Activated CD4-positive, alpha-beta memory T cell treated with anti-CD3 and anti-CD28 coated beads for 36 hours (primary cell): Measurements from ENCODE around the gene CCP110. TPM values are rescaled to one million over a fixed set of nuclear protein-coding genes. Genes with fewer than 3 reads are reported as not detected.
A peak's percentile ranks its signal among the peaks of the same experiment; 100 is the strongest.

Experiments used
- CTCF ChIA-PET: fragments of 350-600 bp; sonication (Branson Sonifier 250); formaldehyde crosslinking; loops from one replicate; lab custom pipeline; 2021; ENCODE audit warnings: antibody characterized with exemption, inconsistent platforms; lab: Charles Lee
- POLR2A ChIA-PET: fragments of 350-600 bp; sonication (Branson Sonifier 250); formaldehyde crosslinking; loops from one replicate; lab custom pipeline; 2021; ENCODE audit warnings: antibody characterized with exemption; lab: Charles Lee
- DNase-seq: peaks from one replicate; pipeline ENCODE4 v3.0.0-alpha.2; 2020
- H3K27ac Mint-ChIP-seq: one replicate; pipeline ENCODE4 v1.8.0; 2021; ENCODE audit warnings: mixed read lengths
- H3K27me3 Mint-ChIP-seq: one replicate; pipeline ENCODE4 v1.8.0; 2021; ENCODE audit warnings: mixed read lengths
- H3K36me3 Mint-ChIP-seq: one replicate; pipeline ENCODE4 v1.8.0; 2021; ENCODE audit warnings: mixed read lengths
- H3K4me1 Mint-ChIP-seq: one replicate; pipeline ENCODE4 v1.8.0; 2021; ENCODE audit warnings: low read depth, mixed read lengths
- H3K4me3 Mint-ChIP-seq: one replicate; pipeline ENCODE4 v1.8.0; 2021; ENCODE audit warnings: mild to moderate bottlenecking, mixed read lengths
- H3K9me3 Mint-ChIP-seq: one replicate; pipeline ENCODE4 v1.8.0; 2021; ENCODE audit warnings: mixed read lengths
- intact Hi-C: fragments of 100-400 bp; cut with micrococcal nuclease; formaldehyde crosslinking; loops from one replicate; pipeline ENCODE4 v1.15.1; 2023
- total RNA-seq, 2 experiments: library from RNA; stranded (reverse); gene quantifications; one replicate each; pipeline ENCODE4 v1.2.3, GENCODE V29; 2021

The CCP110 gene
- total RNA-seq: 10 to 100 TPM; 21.7 to 26.3 TPM

- Mint-ChIP-seq H3K9me3 (no peaks in the 10 kb centered on the region), H3K4me1 (peaks cover 31% of the 10 kb centered on the region), H3K4me3 (peak within 1 kb of the TSS; percentile 89), H3K27ac (peak within 1 kb of the TSS; percentile 78), H3K36me3 (peaks cover 11% of the 10 kb centered on the region), H3K27me3 (no peaks in the 10 kb centered on the region)
- intact Hi-C loops: loop anchor here (5.0 kb wide), 3 partner anchors 406 to 721 kb away; partner anchors contain the start of genes ARL6IP1 and COQ7
- peak; percentile 98 for DNase-seq
- CTCF ChIA-PET: interaction anchor here (0.6 to 4.1 kb wide), 6 partner anchors 18 to 451 kb away, joined by 3 to 35 read pairs (median 3); partner anchors contain the start of gene VPS35L
- POLR2A ChIA-PET: interaction anchor here (0.8 to 3.7 kb wide), 4 partner anchors 9 to 456 kb away, joined by 3 to 33 read pairs (median 3); partner anchors contain the start of genes COQ7 and VPS35L
Measured at GRCh38 chr16:19523559-19524355, at the start of gene CCP110. Gene CCP110, plus strand, starts transcription at chr16:19523942. Its CDS starts 3,940 bp downstream, at chr16:19527882.

DNA sequence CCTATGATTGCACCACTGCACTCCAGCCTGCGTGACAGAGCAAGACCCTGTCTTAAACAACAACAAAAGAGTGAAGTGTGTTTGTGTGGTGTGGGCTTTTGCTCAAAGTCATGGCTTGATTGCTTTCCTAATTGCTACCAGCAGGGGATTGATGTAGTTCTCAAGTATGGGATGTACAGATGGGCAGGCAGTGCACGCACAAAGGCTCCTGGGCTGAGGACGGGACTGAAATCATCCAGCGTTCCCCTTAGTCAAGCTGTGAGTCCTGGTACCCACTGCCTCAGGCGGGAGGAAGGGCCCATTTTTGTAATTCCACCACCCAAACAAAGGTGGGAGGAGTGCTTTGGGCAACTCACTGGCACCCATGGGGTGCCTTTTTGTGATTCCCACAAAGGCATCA lies 49.1 kb upstream of the CCP110 start:
- no peak for DNase-seq
- Mint-ChIP-seq H3K4me3 (no peak overlapping the region), H3K9me3 (no peaks in the 10 kb centered on the region), H3K27me3 (no peaks in the 10 kb centered on the region), H3K36me3 (no peaks in the 10 kb centered on the region), H3K4me1 (no peaks in the 10 kb centered on the region), H3K27ac (no peak overlapping the region)
- POLR2A ChIA-PET: no interaction called here
- intact Hi-C loops: no loop called here
- CTCF ChIA-PET: no interaction called here

DNA sequence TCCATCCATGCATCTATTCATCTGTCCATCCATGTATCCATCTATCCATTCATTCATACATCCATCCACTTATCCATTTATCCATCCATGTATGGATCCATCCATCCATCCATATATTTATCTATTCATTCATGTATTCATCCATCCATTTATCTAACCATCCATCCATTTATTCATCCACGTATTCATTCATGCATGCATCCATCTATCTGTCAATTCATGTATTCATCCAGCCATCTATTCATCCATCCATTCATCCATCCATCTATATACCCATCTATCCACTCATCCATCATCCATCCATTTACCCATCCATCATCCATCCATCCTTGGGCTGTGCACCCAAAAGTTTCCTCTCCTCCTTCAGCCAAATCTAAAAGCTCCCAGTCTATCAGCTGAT lies 45.2 kb upstream of the CCP110 start:
- CTCF ChIA-PET: interaction anchor here (1.5 kb wide), 1 partner anchor 24 kb away, joined by 4 read pairs; no protein-coding TSS in a partner anchor
- intact Hi-C loops: no loop called here

DNA sequence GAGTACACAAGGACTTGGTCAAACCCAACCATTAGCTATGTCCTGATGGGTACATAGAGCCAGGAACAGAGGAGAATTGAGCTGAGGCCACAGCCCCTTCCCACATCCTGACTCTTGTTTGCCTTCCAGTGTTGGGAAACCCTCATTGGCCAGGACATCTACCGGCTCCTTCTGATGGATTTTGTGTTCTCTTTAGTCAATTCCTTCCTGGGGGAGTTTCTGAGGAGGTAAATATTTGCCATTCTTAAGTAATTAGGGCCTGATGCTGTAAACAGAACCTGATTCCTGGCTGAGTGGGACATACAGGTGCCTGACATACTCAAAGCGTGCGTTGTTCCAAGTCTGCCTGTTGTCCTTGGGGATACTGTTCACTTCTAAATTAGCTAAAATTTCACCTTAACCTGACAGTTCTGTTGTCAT lies 44.4 kb upstream of the CCP110 start:
- Mint-ChIP-seq H3K27ac (no peak overlapping the region), H3K4me1 (no peaks in the 10 kb centered on the region), H3K27me3 (no peaks in the 10 kb centered on the region), H3K9me3 (no peaks in the 10 kb centered on the region), H3K36me3 (no peaks in the 10 kb centered on the region), H3K4me3 (no peak overlapping the region)
- POLR2A ChIA-PET: interaction anchor here (0.6 kb wide), 1 partner anchor 119 kb away, joined by 3 read pairs; no protein-coding TSS in a partner anchor
- CTCF ChIA-PET: interaction anchor here (1.5 kb wide), 1 partner anchor 23 kb away, joined by 4 read pairs; no protein-coding TSS in a partner anchor
- DNase-seq: no peak
- intact Hi-C loops: no loop called here

More for the DNA sequence above, 45.2 kb upstream of the CCP110 start:
- DNase-seq: no peak
- H3K27me3 Mint-ChIP-seq: no peaks in the 10 kb centered on the region
- no peaks in the 10 kb centered on the region for H3K36me3 Mint-ChIP-seq
- H3K27ac Mint-ChIP-seq: no peak overlapping the region
- POLR2A ChIA-PET: interaction anchor here (0.6 kb wide), 1 partner anchor 119 kb away, joined by 3 read pairs; no protein-coding TSS in a partner anchor
- no peaks in the 10 kb centered on the region for H3K4me1 Mint-ChIP-seq
- H3K4me3 Mint-ChIP-seq: no peak overlapping the region
- no peaks in the 10 kb centered on the region for H3K9me3 Mint-ChIP-seq

DNA sequence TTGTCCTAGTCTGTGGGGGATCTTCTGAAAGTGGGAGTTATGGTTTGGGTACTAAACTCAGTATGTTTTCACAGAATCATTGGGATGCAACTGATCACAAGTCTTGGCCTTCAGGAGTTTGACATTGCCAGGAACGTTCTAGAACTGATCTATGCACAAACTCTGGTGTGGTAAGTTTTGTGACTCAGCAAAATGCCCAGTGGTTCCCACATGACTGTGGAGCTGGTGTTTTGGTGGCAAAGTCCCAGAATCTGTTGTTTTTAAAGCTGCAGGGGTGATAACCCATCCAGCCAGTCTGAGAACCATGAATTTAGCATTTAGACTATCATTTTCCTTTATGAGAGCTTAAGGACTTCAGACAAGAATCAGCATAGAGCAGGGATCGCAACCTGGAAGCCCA lies 42.4 kb upstream of the CCP110 start:
- no peak overlapping the region for H3K4me3 Mint-ChIP-seq
- no peaks in the 10 kb centered on the region for H3K9me3 Mint-ChIP-seq
- ChIA-PET CTCF (no interaction called here), POLR2A (no interaction called here)
- H3K27ac Mint-ChIP-seq: no peak overlapping the region
- H3K36me3 Mint-ChIP-seq: no peaks in the 10 kb centered on the region
- H3K27me3 Mint-ChIP-seq: no peaks in the 10 kb centered on the region
- DNase-seq: no peak
- intact Hi-C loops: no loop called here
- H3K4me1 Mint-ChIP-seq: no peaks in the 10 kb centered on the region

DNA sequence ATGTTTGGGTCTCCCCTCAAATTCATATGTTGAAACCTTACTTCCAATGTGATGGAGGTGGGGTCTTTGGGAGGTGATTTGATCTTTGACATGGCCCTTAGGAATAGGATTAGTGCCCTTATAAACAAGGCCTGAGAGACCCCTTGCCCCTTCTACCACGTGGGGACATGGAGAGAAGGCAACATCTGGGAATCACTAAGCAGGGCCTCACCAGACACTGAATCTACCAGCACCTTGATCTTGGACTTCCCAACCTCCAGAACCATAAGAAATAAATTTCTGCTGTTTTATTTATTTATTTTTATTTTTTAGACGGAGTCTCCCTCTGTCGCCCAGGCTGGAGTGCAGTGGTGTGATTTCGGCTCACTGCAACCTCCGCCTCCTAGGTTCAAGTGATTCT lies 42.0 kb upstream of the CCP110 start:
- H3K4me3 Mint-ChIP-seq: no peak overlapping the region
- no peak overlapping the region for H3K27ac Mint-ChIP-seq
- POLR2A ChIA-PET: no interaction called here
- intact Hi-C loops: no loop called here
- CTCF ChIA-PET: no interaction called here
- no peak for DNase-seq
- no peaks in the 10 kb centered on the region for H3K27me3 Mint-ChIP-seq
- H3K4me1 Mint-ChIP-seq: no peaks in the 10 kb centered on the region
- no peaks in the 10 kb centered on the region for H3K9me3 Mint-ChIP-seq
- H3K36me3 Mint-ChIP-seq: no peaks in the 10 kb centered on the region

GRCh38 chr16:19482291-19482690 lies 41.5 kb upstream of the CCP110 start:
- Mint-ChIP-seq H3K36me3 (no peaks in the 10 kb centered on the region), H3K4me3 (no peak overlapping the region), H3K27me3 (no peaks in the 10 kb centered on the region), H3K4me1 (no peaks in the 10 kb centered on the region), H3K27ac (no peak overlapping the region), H3K9me3 (no peaks in the 10 kb centered on the region)
- ChIA-PET CTCF (no interaction called here), POLR2A (no interaction called here)
- intact Hi-C loops: no loop called here
- DNase-seq: no peak

GRCh38 chr16:19484096-19484495 lies 39.6 kb upstream of the CCP110 start:
- intact Hi-C loops: no loop called here
- Mint-ChIP-seq H3K4me3 (no peak overlapping the region), H3K27me3 (no peaks in the 10 kb centered on the region), H3K36me3 (no peaks in the 10 kb centered on the region), H3K9me3 (no peaks in the 10 kb centered on the region), H3K27ac (no peak overlapping the region), H3K4me1 (no peaks in the 10 kb centered on the region)
- ChIA-PET CTCF (no interaction called here), POLR2A (no interaction called here)
- no peak for DNase-seq

GRCh38 chr16:19485611-19486010 lies 38.1 kb upstream of the CCP110 start:
- no peaks in the 10 kb centered on the region for H3K36me3 Mint-ChIP-seq
- H3K4me3 Mint-ChIP-seq: no peak overlapping the region
- ChIA-PET CTCF (no interaction called here), POLR2A (no interaction called here)
- H3K9me3 Mint-ChIP-seq: no peaks in the 10 kb centered on the region
- H3K27ac Mint-ChIP-seq: no peak overlapping the region
- no peak for DNase-seq
- no peaks in the 10 kb centered on the region for H3K4me1 Mint-ChIP-seq
- intact Hi-C loops: no loop called here
- H3K27me3 Mint-ChIP-seq: no peaks in the 10 kb centered on the region

DNA sequence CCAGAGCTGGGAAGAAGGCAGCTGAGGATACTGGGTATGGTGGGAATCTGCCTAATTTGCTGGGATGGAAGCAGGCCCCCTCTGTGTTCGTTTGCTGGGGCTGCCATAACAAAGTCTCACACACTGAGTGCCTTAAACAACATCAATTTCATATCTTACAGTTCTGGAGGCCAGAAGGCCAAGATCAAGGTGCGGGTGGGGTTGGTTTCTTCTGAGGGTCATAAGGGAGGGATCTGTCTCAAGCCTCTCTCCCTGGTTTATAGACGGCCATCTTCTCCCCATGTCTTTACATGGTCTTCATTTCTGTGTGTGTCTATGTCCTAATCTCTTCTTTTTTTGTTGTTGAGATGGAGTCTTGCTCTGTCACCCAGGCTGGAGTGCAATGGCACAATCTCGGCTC lies 37.7 kb upstream of the CCP110 start:
- DNase-seq: no peak
- Mint-ChIP-seq H3K27ac (no peak overlapping the region), H3K9me3 (no peaks in the 10 kb centered on the region), H3K27me3 (no peaks in the 10 kb centered on the region), H3K36me3 (no peaks in the 10 kb centered on the region), H3K4me1 (no peaks in the 10 kb centered on the region), H3K4me3 (no peak overlapping the region)
- intact Hi-C loops: no loop called here
- ChIA-PET POLR2A (no interaction called here), CTCF (no interaction called here)

DNA sequence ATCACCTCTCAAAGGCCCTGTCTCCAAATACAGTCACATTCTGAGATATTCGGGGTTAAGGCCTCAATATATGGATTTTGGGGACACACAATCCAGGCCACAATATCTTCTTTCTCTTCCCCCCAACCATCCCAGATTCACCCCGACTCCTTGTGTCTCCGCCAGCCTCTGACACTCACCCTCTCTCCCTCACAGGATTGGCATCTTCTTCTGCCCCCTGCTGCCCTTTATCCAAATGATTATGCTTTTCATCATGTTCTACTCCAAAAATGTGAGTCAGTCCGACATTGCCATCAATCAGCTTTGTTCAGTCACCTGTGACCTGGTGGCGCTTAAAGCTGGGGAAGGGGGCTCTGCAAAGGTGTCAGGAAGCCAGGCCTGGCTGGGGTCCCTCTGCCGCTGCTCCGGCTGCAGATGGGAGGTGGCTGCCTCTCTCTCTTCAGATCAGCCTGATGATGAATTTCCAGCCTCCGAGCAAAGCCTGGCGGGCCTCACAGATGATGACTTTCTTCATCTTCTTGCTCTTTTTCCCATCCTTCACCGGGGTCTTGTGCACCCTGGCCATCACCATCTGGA lies 36.9 kb upstream of the CCP110 start:
- Mint-ChIP-seq H3K27ac (no peak overlapping the region), H3K27me3 (no peaks in the 10 kb centered on the region), H3K9me3 (no peaks in the 10 kb centered on the region), H3K4me3 (no peak overlapping the region), H3K4me1 (no peaks in the 10 kb centered on the region), H3K36me3 (no peaks in the 10 kb centered on the region)
- no peak for DNase-seq
- CTCF ChIA-PET: no interaction called here
- intact Hi-C loops: no loop called here
- POLR2A ChIA-PET: no interaction called here

GRCh38 chr16:19488213-19488640 lies 35.5 kb upstream of the CCP110 start:
- DNase-seq: no peak
- ChIA-PET CTCF (interaction anchor here (1.0 kb wide), 1 partner anchor 14 kb away, joined by 3 read pairs; no protein-coding TSS in a partner anchor), POLR2A (no interaction called here)
- Mint-ChIP-seq H3K27ac (no peak overlapping the region), H3K4me1 (no peaks in the 10 kb centered on the region), H3K4me3 (no peak overlapping the region), H3K9me3 (no peaks in the 10 kb centered on the region), H3K27me3 (no peaks in the 10 kb centered on the region), H3K36me3 (no peaks in the 10 kb centered on the region)
- intact Hi-C loops: no loop called here
